OCI-LY7 (cell line): ENCODE measurements around the gene FRAS1. TPM values are rescaled to one million over a fixed set of nuclear protein-coding genes. Genes with fewer than 3 reads are reported as not detected.
"Not testable (repeated sequence)": the region's sequence is repeated elsewhere in the genome, so short reads cannot be mapped to it uniquely, and the experiment has no call there.

ENCODE experiments used
- BruUV-seq: library from RNA; stranded (reverse); fragments of 400-500 nt; replicated peaks from 2 replicates; lab custom pipeline; 2021; lab: Mats Ljungman, UMichigan
- CTCF ChIA-PET: fragments of 300-600 bp; sonication (Branson Sonifier 250); formaldehyde crosslinking; loops from one replicate; lab custom pipeline; 2022; ENCODE audit warnings: antibody characterized with exemption; ENCODE audit not compliant: unreplicated experiment; lab: Charles Lee
- POLR2A ChIA-PET: fragments of 300-600 bp; sonication (Branson Sonifier 250); formaldehyde crosslinking; loops from one replicate; lab custom pipeline; 2022; ENCODE audit warnings: antibody characterized with exemption; lab: Charles Lee
- DNase-seq: peaks from one replicate; pipeline ENCODE4 v3.0.0-alpha.2; 2015; ENCODE audit warnings: low spot score
- H2AFZ ChIP-seq: fragments of 200-600 bp; sonication (generic), shearing (Covaris generic); 2 replicates; pipeline ENCODE4 v1.6.1; 2014; ENCODE audit warnings: mild to moderate bottlenecking, antibody characterized with exemption, low read length, moderate library complexity
- H3K27ac ChIP-seq: fragments of 200-600 bp; sonication (generic); 2 replicates; pipeline ENCODE4 v1.5.1; 2014; ENCODE audit warnings: mixed run types, low read depth, mild to moderate bottlenecking, moderate library complexity, low read length, inconsistent platforms; ENCODE audit not compliant: poor library complexity, severe bottlenecking
- H3K36me3 ChIP-seq: fragments of 200-600 bp; sonication (generic); 2 replicates; pipeline ENCODE4 v1.6.1; 2014; ENCODE audit warnings: mild to moderate bottlenecking, antibody characterized with exemption, low read length, moderate library complexity, mixed read lengths; ENCODE audit not compliant: insufficient read depth
- H3K4me1 ChIP-seq: fragments of 200-600 bp; sonication (generic); 2 replicates; pipeline ENCODE4 v1.5.1; 2014; ENCODE audit warnings: mild to moderate bottlenecking, low read length; ENCODE audit not compliant: insufficient read depth, poor library complexity, severe bottlenecking
- H3K4me2 ChIP-seq: fragments of 200-600 bp; sonication (generic); 2 replicates; pipeline ENCODE4 v1.6.1; 2014; ENCODE audit warnings: mild to moderate bottlenecking, low read length
- H3K4me3 ChIP-seq: fragments of 200-600 bp; sonication (generic); 2 replicates; pipeline ENCODE4 v1.5.1; 2014; ENCODE audit warnings: mild to moderate bottlenecking, low read depth, low read length; ENCODE audit not compliant: poor library complexity, severe bottlenecking
- H3K79me2 ChIP-seq: fragments of 200-600 bp; sonication (generic); 2 replicates; pipeline ENCODE4 v1.6.1; 2016; ENCODE audit warnings: low read depth, mild to moderate bottlenecking, low read length, moderate library complexity, mixed read lengths; ENCODE audit not compliant: insufficient read depth
- H3K9me2 ChIP-seq: fragments of 200-600 bp; sonication (generic); 2 replicates; pipeline ENCODE4 v1.6.1; 2016; ENCODE audit warnings: mild to moderate bottlenecking, low read length, mixed read lengths; ENCODE audit not compliant: insufficient read depth
- H3K9me3 ChIP-seq: fragments of 200-600 bp; sonication (generic); 2 replicates; pipeline ENCODE4 v1.6.1; 2014; ENCODE audit warnings: mild to moderate bottlenecking, mixed run types, low read length, mixed read lengths
- H4K20me1 ChIP-seq: fragments of 200-600 bp; sonication (generic); 2 replicates; pipeline ENCODE4 v1.6.1; 2014; ENCODE audit warnings: mild to moderate bottlenecking, antibody characterized with exemption, low read length, moderate library complexity, mixed read lengths; ENCODE audit not compliant: insufficient read depth
- EZH2phosphoT487 ChIP-seq: fragments of 200-600 bp; sonication (generic); IDR thresholded peaks from 2 replicates; pipeline ENCODE4 v1.6.1; 2018; ENCODE audit warnings: low read depth, borderline replicate concordance, mild to moderate bottlenecking, mixed run types, antibody characterized with exemption, low read length, moderate library complexity, mixed read lengths
- intact Hi-C: fragments of 100-400 bp; cut with micrococcal nuclease; formaldehyde crosslinking; loops from one replicate; pipeline ENCODE4 v1.10.0; 2022; ENCODE audit not compliant: unreplicated experiment
- total RNA-seq, 2 experiments: library from RNA; depleted of rRNA in 1 of 2; stranded (reverse); fragments of >200 nt in 1 of 2; shearing (Covaris generic) in 1 of 2; gene quantifications; 2 replicates each; pipeline ENCODE4 v1.2.3, GENCODE V29; 2014 to 2022
- TF ChIP-seq, protein P1 (sequence below): fragments of 200-600 bp; sonication (generic); conservative IDR thresholded peaks from 2 replicates; pipeline ENCODE4 v1.5.1; 2014; ENCODE audit warnings: mild to moderate bottlenecking, antibody characterized with exemption, low read length, moderate library complexity, mixed read lengths

FRAS1 gene
- total RNA-seq, 2 experiments from 2014 or later: 0.19 to 0.30 TPM

DNA sequence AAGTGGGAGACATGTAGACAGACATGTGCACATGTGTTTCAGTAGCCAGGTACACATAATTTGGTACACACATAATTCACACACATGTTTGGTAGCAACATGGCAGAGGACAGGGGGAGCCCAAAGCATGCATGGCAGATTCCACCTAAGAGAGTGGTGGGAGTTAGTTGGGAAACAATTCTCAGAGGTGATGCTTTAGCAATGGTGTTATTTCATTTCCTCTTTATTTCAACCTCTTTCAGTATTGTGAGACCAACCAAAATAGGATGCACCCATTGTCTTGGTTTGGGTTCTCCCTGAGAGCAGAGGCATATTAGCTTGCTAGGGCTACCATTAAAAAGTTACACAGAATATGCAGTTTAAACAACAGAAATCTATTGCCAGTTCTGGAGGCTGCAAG is 402.2 kb downstream of the FRAS1 start:
- no peaks in the 10 kb centered on the region for H4K20me1 ChIP-seq
- no peaks in the 10 kb centered on the region for H3K9me2 ChIP-seq
- no peak overlapping the region for H3K4me3 ChIP-seq
- ChIA-PET POLR2A (no interaction called here), CTCF (no interaction called here)
- DNase-seq: no peak
- no peaks in the 10 kb centered on the region for H3K9me3 ChIP-seq
- no peak overlapping the region for H3K27ac ChIP-seq
- intact Hi-C loops: no loop called here
- no TSS peak for BruUV-seq
- H2AFZ ChIP-seq: no peak overlapping the region
- no peaks in the 10 kb centered on the region for H3K79me2 ChIP-seq
- no peaks in the 10 kb centered on the region for H3K4me1 ChIP-seq
- no peak overlapping the region for H3K4me2 ChIP-seq
- no peaks in the 10 kb centered on the region for H3K36me3 ChIP-seq
- TF ChIP-seq, protein P1, sequence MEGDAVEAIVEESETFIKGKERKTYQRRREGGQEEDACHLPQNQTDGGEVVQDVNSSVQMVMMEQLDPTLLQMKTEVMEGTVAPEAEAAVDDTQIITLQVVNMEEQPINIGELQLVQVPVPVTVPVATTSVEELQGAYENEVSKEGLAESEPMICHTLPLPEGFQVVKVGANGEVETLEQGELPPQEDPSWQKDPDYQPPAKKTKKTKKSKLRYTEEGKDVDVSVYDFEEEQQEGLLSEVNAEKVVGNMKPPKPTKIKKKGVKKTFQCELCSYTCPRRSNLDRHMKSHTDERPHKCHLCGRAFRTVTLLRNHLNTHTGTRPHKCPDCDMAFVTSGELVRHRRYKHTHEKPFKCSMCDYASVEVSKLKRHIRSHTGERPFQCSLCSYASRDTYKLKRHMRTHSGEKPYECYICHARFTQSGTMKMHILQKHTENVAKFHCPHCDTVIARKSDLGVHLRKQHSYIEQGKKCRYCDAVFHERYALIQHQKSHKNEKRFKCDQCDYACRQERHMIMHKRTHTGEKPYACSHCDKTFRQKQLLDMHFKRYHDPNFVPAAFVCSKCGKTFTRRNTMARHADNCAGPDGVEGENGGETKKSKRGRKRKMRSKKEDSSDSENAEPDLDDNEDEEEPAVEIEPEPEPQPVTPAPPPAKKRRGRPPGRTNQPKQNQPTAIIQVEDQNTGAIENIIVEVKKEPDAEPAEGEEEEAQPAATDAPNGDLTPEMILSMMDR: no peak
- no peak for TF ChIP-seq EZH2phosphoT487

DNA sequence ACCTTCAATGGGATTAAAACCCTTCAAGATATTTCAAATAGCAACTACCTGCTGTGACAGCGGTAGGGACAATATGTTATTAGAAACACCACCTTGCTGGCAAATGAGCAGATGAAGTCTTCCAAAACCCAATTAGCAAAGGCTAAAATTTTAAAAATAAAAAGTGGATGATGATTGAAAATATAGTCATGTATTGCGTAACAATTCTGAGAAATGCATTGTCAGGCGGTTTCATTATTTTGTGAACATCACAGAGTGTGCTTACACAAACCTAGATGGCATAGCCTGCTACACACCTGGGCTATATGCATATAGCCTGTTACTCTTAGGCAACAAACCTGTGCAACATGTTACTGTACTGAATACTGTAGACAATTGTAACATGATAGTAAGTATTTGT is 403.2 kb downstream of the FRAS1 start:
- H3K4me2 ChIP-seq: no peak overlapping the region
- no peak overlapping the region for H2AFZ ChIP-seq
- H4K20me1 ChIP-seq: no peaks in the 10 kb centered on the region
- ChIA-PET POLR2A (no interaction called here), CTCF (no interaction called here)
- H3K4me3 ChIP-seq: no peak overlapping the region
- H3K27ac ChIP-seq: no peak overlapping the region
- no peak for TF ChIP-seq EZH2phosphoT487
- H3K36me3 ChIP-seq: no peaks in the 10 kb centered on the region
- no peaks in the 10 kb centered on the region for H3K9me2 ChIP-seq
- intact Hi-C loops: no loop called here
- H3K4me1 ChIP-seq: no peaks in the 10 kb centered on the region
- BruUV-seq: no TSS peak
- no peaks in the 10 kb centered on the region for H3K9me3 ChIP-seq
- no peak for DNase-seq
- H3K79me2 ChIP-seq: no peaks in the 10 kb centered on the region

DNA sequence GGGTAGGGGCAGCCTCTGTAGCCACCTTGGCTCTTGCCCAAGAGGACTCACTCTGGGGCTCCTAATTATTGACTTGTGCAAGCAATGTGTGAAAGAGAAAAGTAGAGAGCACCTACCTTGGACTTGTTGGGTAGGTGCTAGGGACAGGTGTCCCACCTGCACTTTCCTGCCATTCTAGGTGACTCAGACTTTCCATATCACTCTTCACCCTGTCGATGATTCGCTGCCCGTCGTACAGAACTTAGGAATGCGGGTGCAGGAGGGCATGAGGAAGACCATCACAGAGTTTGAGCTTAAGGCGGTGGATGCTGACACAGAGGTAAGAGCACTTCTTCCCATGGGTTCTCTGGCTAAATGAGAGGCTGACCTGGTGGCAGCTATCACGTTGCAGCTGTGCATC is 407.1 kb downstream of the FRAS1 start:
- H3K9me2 ChIP-seq: no peaks in the 10 kb centered on the region
- no peak overlapping the region for H3K4me2 ChIP-seq
- H3K79me2 ChIP-seq: no peaks in the 10 kb centered on the region
- no peak overlapping the region for H2AFZ ChIP-seq
- H3K4me3 ChIP-seq: no peak overlapping the region
- POLR2A ChIA-PET: no interaction called here
- no peaks in the 10 kb centered on the region for H4K20me1 ChIP-seq
- no peak for DNase-seq
- TF ChIP-seq EZH2phosphoT487: no peak
- TF ChIP-seq, protein P1: no peak
- no TSS peak for BruUV-seq
- H3K36me3 ChIP-seq: no peaks in the 10 kb centered on the region
- H3K4me1 ChIP-seq: no peaks in the 10 kb centered on the region
- intact Hi-C loops: no loop called here
- CTCF ChIA-PET: no interaction called here
- H3K27ac ChIP-seq: no peak overlapping the region
- no peaks in the 10 kb centered on the region for H3K9me3 ChIP-seq

DNA sequence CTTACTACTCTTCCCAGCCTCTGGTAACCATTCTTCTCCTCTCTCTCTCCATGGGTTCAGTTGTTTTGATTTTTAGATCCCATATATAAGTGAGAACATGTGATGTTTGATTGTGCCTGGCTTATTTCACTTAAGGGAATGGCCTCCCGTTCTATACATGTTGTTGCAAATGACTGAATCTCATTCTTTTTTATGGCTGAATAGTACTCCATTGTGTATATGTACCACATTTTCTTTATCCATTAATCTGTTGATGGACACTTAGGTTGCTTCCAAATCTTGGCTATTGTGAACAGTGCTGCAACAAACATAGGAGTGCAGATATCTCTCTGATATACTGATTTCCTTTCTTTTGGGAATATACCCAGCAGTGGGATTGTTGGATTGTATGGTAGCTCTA is 410.1 kb downstream of the FRAS1 start:
- H3K79me2 ChIP-seq, H2AFZ ChIP-seq, H3K27ac ChIP-seq, POLR2A ChIA-PET, H3K4me3 ChIP-seq, H3K36me3 ChIP-seq, H3K4me1 ChIP-seq, CTCF ChIA-PET, H3K9me2 ChIP-seq, DNase-seq, H3K4me2 ChIP-seq, intact Hi-C loops, H4K20me1 ChIP-seq, H3K9me3 ChIP-seq, BruUV-seq: not testable (repeated sequence)
